ENCODE measurements around the gene EFNA4. TPM values are rescaled to one million over a fixed set of nuclear protein-coding genes. Genes with fewer than 3 reads are reported as not detected.

EFNA4 gene
- total RNA-seq, 4 donors from 2014 or later = 22.4 to 44.2 (median 28.7) TPM

DNA sequence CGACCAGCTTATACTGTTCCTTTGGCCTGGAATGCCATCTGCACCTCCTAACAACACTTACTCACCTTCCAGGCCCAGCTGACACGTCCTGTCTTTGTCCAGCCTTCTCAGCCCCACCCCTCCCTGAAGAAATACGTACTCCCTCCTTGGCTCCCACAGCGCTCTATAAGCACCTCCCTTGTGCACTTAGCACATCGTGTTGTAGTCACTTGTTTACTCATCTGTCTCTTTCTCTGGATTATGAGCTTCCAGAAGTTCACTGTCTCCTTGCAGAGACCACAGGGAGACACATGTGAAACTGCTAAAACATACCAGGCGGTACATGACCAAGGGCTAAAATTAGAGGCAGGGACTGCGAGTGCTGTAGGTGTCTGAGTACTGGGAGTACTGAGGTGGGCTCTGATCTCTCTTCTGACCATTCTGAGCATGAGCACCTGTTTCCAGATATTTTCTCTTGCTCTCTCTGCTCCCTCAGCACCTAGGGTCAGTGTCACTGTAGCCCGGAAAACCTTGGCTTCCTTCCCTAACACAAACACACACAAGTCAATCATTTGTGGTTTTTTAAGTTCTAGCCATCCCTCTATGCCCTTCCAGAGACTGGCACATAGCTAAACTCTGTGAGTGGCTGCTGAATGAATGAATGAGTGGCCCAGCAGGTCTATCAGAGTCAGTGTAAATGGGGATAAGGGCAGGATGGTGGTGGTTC, 24.8 kb upstream of the EFNA4 start:
- peak overlapping the region; percentile 95 for H3K27ac ChIP-seq
- no peak for DNase-seq (ENCODE audit: low spot score in 2 of 2)
- no peak overlapping the region for H3K4me3 ChIP-seq
- peaks cover 40% of the 10 kb centered on the region for H3K4me1 ChIP-seq
- WGBS = 35% methylated on average over 8 of the region's 8 CpGs
- no peaks in the 10 kb centered on the region for H3K27me3 ChIP-seq
- H3K36me3 ChIP-seq = no peaks in the 10 kb centered on the region
- no peaks in the 10 kb centered on the region for H3K9me3 ChIP-seq
- TF ChIP-seq, protein P1, sequence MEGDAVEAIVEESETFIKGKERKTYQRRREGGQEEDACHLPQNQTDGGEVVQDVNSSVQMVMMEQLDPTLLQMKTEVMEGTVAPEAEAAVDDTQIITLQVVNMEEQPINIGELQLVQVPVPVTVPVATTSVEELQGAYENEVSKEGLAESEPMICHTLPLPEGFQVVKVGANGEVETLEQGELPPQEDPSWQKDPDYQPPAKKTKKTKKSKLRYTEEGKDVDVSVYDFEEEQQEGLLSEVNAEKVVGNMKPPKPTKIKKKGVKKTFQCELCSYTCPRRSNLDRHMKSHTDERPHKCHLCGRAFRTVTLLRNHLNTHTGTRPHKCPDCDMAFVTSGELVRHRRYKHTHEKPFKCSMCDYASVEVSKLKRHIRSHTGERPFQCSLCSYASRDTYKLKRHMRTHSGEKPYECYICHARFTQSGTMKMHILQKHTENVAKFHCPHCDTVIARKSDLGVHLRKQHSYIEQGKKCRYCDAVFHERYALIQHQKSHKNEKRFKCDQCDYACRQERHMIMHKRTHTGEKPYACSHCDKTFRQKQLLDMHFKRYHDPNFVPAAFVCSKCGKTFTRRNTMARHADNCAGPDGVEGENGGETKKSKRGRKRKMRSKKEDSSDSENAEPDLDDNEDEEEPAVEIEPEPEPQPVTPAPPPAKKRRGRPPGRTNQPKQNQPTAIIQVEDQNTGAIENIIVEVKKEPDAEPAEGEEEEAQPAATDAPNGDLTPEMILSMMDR (IDR thresholded peaks at IDR 0.05) = no peak
- TF ChIP-seq EP300 (IDR thresholded peaks at IDR 0.05) = no peak
- peak in 1 of 3 donors; percentile 27 for TF ChIP-seq POLR2AphosphoS5 (IDR thresholded peaks at IDR 0.05)

DNA sequence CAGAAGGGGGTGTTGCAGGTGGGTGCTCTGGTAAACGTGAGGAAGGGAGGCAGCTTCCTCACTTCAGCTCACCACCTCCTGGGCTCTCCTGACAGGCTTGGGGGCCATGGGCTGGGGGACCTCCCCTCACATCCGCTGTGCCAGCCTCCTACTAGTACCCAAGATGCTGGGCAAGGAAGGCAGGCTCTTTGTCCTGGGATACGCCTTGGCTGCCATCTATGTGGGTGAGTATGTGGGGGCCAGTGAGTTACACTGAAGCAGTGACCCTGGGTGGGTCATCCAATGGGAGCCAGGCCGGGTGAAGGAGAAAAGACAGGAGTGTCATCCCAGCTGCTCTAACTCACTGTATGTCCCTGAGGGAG, 24.3 kb upstream of the EFNA4 start:
- WGBS = 76% methylated on average over 4 of the region's 4 CpGs
- Histone ChIP-seq H3K9me3 (no peaks in the 10 kb centered on the region), H3K4me1 (peaks cover 43% of the 10 kb centered on the region), H3K27me3 (no peaks in the 10 kb centered on the region), H3K27ac (peak overlapping the region; percentile 95), H3K4me3 (no peak overlapping the region), H3K36me3 (no peaks in the 10 kb centered on the region)
- DNase-seq (ENCODE audit: low spot score in 2 of 2) = no peak
- no peak for TF ChIP-seq POLR2AphosphoS5 (IDR thresholded peaks at IDR 0.05)

DNA sequence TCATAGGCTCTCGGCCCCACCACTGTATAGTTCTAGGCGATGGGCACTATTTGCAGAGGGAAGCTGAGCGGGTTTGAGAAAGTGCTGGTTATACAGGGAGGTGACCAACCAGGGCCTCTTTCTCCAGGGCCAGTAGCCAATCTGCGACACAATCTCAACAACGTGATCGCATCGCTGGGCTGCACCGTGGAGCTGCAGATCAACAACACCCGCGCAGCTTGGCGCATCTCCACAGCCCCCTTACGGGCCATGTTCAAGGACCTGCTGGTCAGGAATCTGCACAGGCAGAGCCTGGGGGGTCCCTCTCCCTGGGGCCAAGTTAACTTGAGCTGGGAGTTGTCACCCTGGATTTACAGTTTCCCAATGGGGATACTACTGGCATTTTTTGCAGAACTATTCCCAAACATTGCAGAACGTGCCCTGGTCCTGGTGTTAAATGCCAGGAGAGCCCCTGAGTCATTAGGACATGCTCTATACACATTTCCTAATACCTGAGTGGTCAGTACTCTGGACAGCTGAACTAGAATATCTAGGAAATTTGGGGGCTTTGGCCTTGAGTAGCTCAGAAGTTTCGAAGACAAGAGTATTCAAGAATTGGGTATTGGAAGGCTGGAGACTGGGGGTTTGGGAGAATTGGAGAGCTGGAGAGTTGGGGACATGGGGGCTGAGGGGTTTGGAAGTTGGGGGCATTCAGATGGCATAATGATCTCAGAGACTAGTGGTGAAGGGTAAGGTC, 23.0 kb upstream of the EFNA4 start:
- Histone ChIP-seq H3K27me3 (no peaks in the 10 kb centered on the region), H3K27ac (no peak overlapping the region), H3K4me3 (no peak overlapping the region), H3K9me3 (no peaks in the 10 kb centered on the region), H3K36me3 (no peaks in the 10 kb centered on the region), H3K4me1 (peaks cover 52% of the 10 kb centered on the region)
- 89% methylated on average over 9 of the region's 14 CpGs for WGBS
- DNase-seq (ENCODE audit: low spot score in 2 of 2) = no peak
- no peak for TF ChIP-seq EP300 (IDR thresholded peaks at IDR 0.05)
- TF ChIP-seq, protein P1 (IDR thresholded peaks at IDR 0.05) = no peak
- no peak for TF ChIP-seq POLR2A (IDR thresholded peaks at IDR 0.05)
- TF ChIP-seq POLR2AphosphoS5 (IDR thresholded peaks at IDR 0.05) = no peak

DNA sequence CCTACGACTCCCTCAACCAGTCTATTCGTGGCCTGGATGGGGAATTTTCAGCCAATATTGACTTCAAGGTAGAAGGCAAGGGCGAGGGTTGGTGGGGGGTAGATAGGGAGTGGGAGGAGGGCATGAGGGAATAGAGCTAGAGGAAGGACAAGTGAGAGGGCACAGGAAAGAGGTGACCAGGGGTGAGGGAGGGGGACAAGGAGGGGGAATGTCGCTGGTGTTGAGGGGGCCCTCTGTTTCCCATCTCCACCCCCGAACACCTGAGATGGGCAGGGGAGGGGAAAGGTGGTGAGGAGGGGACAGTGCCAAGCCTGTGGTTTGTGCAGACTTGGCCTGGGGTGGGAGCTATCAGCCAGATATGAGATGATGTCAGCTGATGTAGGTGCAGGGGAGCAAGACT, 20.8 kb upstream of the EFNA4 start:
- TF ChIP-seq POLR2AphosphoS5 (IDR thresholded peaks at IDR 0.05) = no peak
- no peak for TF ChIP-seq POLR2A (IDR thresholded peaks at IDR 0.05)
- TF ChIP-seq, protein P1 (IDR thresholded peaks at IDR 0.05) = no peak
- TF ChIP-seq EP300 (IDR thresholded peaks at IDR 0.05) = no peak
- WGBS = 82% methylated on average over 5 of the region's 5 CpGs

GRCh38 chr1:155043301-155043702, 20.2 kb upstream of the EFNA4 start:
- no peaks in the 10 kb centered on the region for H3K27me3 ChIP-seq
- 58% methylated on average over 10 of the region's 12 CpGs for WGBS
- TF ChIP-seq POLR2AphosphoS5 (IDR thresholded peaks at IDR 0.05) (no peak), EP300 (IDR thresholded peaks at IDR 0.05) (no peak), POLR2A (IDR thresholded peaks at IDR 0.05) (no peak)
- TF ChIP-seq, protein P1 (IDR thresholded peaks at IDR 0.05) = no peak
- H3K36me3 ChIP-seq = no peaks in the 10 kb centered on the region
- H3K27ac ChIP-seq = no peak overlapping the region
- no peak overlapping the region for H3K4me3 ChIP-seq
- peaks cover 36% of the 10 kb centered on the region for H3K4me1 ChIP-seq
- no peak for DNase-seq (ENCODE audit: low spot score in 2 of 2)
- no peaks in the 10 kb centered on the region for H3K9me3 ChIP-seq

More for the DNA sequence above, 20.8 kb upstream of the EFNA4 start:
- no peak for DNase-seq (ENCODE audit: low spot score in 2 of 2)
- no peaks in the 10 kb centered on the region for H3K36me3 ChIP-seq
- H3K27ac ChIP-seq = no peak overlapping the region
- no peak overlapping the region for H3K4me3 ChIP-seq
- H3K4me1 ChIP-seq = peaks cover 41% of the 10 kb centered on the region
- no peaks in the 10 kb centered on the region for H3K27me3 ChIP-seq
- no peaks in the 10 kb centered on the region for H3K9me3 ChIP-seq

All from suprapubic skin (tissue), 4 donors.